SH-SY5Y (cell line): ENCODE measurements around the gene DDIT3.

Source experiments
- GATA2 ChIP-seq: IDR thresholded peaks from 2 replicates; pipeline ENCODE4 v1.6.1; 2011; ENCODE audit warnings: mild to moderate bottlenecking, low read depth, low read length
- GATA3 ChIP-seq: IDR thresholded peaks from 2 replicates; pipeline ENCODE4 v1.6.1; 2011; ENCODE audit warnings: low read depth, mild to moderate bottlenecking, low read length, moderate library complexity

- TF ChIP-seq GATA3 (no peak), GATA2 (no peak)
These were observed 2.8 kb upstream of the DDIT3 start for GRCh38 chr12:57522887-57523705.
